K562 (cell line): Measurements from ENCODE around the gene NME7. TPM values are rescaled to one million over a fixed set of nuclear protein-coding genes. Genes with fewer than 3 reads are reported as not detected.

Source experiments
- ARNT ChIP-seq, 2 experiments: fragments of 450-650 bp; IDR thresholded peaks; 2 replicates each; pipeline ENCODE4 v1.6.1; 2016; ENCODE audit warnings: mild to moderate bottlenecking in 1 of 2
- EP400 ChIP-seq: fragments of 450-650 bp; IDR thresholded peaks from 2 replicates; pipeline ENCODE4 v1.6.1; 2017; ENCODE audit warnings: antibody characterized with exemption, mild to moderate bottlenecking, moderate library complexity
- FOXA1 ChIP-seq: fragments of 450-650 bp; IDR thresholded peaks from 2 replicates; pipeline ENCODE4 v1.6.1; 2016; ENCODE audit warnings: mild to moderate bottlenecking, borderline replicate concordance
- MTA1 ChIP-seq: fragments of 450-650 bp; IDR thresholded peaks from 2 replicates; pipeline ENCODE4 v1.6.1; 2017; ENCODE audit warnings: borderline replicate concordance
- NCOR1 ChIP-seq: fragments of 450-650 bp; IDR thresholded peaks from 2 replicates; pipeline ENCODE4 v1.6.1; 2016; ENCODE audit warnings: mild to moderate bottlenecking, moderate library complexity
- POLR2A ChIP-seq: fragments of 450-650 bp; conservative IDR thresholded peaks from 2 replicates; pipeline ENCODE4 v1.6.1; 2016
- TAF15 ChIP-seq: fragments of 200-400 bp; formaldehyde crosslinking; IDR thresholded peaks from 2 replicates; pipeline ENCODE4 v1.6.1; 2017; ENCODE audit warnings: mild to moderate bottlenecking, low read depth, low read length, moderate library complexity
- ZFP36 ChIP-seq: fragments of 150-350 bp; IDR thresholded peaks from 2 replicates; pipeline ENCODE4 v1.6.1; 2018; ENCODE audit warnings: low read length, low read depth; ENCODE audit not compliant: partially characterized antibody
- polyA plus RNA-seq, 8 experiments: library from polyadenylated mRNA; depleted of rRNA in 4 of 8; stranded (reverse) in 5 of 8; unstranded in 3 of 8; fragments of >200 nt; fragmentation: Nextera tagmentation in 2 of 8; fragmentation: Illumina TruSeq in 1 of 8; extraction: Ambion mirVana in 2 of 8; extraction: Trizol in 1 of 8; gene quantifications; 2 replicates each; pipeline versions ENCODE4 v1.2.1 to v1.2.3, GENCODE V29; 2011 to 2014; ENCODE audit warnings: inconsistent platforms in 1 of 8, missing spikeins in 1 of 8
- total RNA-seq, 7 experiments: library from RNA; depleted of rRNA in 6 of 7; stranded (reverse); fragments of >200 nt in 6 of 7; fragmentation: Illumina TruSeq in 2 of 7; extraction: Trizol in 2 of 7; gene quantifications; 2 replicates each; pipeline versions ENCODE4 v1.2.1 to v1.2.3, GENCODE V29; 2011 to 2021; ENCODE audit warnings: low replicate concordance in 1 of 7
- TF ChIP-seq, protein P1 (sequence below): sonication (generic); formaldehyde crosslinking; IDR thresholded peaks from 2 replicates; pipeline ENCODE4 v1.8.1; 2023; ENCODE audit warnings: missing genetic modification reagents, mild to moderate bottlenecking, borderline replicate concordance
- TF ChIP-seq, protein P2 (sequence below): fragments of 250-450 bp; sonication (Bioruptor Pico); IDR thresholded peaks from 2 replicates; pipeline ENCODE4 v1.9.0; 2021; ENCODE audit warnings: mild to moderate bottlenecking
- TF ChIP-seq, protein P3 (sequence below): sonication (generic); formaldehyde crosslinking; IDR thresholded peaks from 2 replicates; pipeline ENCODE4 v1.8.0; 2022; ENCODE audit warnings: missing genetic modification reagents, mild to moderate bottlenecking, borderline replicate concordance
- TF ChIP-seq, protein P4 (sequence below): sonication (generic); formaldehyde crosslinking; IDR thresholded peaks from 2 replicates; pipeline ENCODE4 v1.8.0; 2022; ENCODE audit warnings: mild to moderate bottlenecking, missing genetic modification reagents

The NME7 gene
- total and polyA plus RNA-seq, 9 of the 15 experiments (the other 6 are each of a cell fraction or from before 2014, with no cell fraction given): 7.9 to 43.2 (median 23.9) TPM

DNA sequence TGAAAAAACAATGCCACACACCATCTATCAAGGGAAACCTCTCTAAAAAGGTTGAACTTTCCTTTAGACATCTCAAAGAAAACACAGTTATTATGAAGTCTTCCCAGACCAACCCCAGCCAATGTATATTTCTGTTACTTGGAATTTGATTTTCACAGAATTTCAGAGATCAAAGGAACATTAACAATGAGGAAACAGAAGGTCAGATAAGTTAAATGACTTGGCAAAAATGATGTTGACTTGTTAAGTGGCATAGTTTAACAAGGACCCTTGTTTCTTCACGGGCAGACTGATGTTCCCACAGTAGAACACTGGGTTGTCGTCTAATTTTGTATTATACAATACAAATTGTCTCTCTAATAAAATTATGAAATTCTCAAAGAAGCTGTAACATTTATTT, 29.0 kb downstream of the NME7 start (continued):
- TF ChIP-seq, protein P1, sequence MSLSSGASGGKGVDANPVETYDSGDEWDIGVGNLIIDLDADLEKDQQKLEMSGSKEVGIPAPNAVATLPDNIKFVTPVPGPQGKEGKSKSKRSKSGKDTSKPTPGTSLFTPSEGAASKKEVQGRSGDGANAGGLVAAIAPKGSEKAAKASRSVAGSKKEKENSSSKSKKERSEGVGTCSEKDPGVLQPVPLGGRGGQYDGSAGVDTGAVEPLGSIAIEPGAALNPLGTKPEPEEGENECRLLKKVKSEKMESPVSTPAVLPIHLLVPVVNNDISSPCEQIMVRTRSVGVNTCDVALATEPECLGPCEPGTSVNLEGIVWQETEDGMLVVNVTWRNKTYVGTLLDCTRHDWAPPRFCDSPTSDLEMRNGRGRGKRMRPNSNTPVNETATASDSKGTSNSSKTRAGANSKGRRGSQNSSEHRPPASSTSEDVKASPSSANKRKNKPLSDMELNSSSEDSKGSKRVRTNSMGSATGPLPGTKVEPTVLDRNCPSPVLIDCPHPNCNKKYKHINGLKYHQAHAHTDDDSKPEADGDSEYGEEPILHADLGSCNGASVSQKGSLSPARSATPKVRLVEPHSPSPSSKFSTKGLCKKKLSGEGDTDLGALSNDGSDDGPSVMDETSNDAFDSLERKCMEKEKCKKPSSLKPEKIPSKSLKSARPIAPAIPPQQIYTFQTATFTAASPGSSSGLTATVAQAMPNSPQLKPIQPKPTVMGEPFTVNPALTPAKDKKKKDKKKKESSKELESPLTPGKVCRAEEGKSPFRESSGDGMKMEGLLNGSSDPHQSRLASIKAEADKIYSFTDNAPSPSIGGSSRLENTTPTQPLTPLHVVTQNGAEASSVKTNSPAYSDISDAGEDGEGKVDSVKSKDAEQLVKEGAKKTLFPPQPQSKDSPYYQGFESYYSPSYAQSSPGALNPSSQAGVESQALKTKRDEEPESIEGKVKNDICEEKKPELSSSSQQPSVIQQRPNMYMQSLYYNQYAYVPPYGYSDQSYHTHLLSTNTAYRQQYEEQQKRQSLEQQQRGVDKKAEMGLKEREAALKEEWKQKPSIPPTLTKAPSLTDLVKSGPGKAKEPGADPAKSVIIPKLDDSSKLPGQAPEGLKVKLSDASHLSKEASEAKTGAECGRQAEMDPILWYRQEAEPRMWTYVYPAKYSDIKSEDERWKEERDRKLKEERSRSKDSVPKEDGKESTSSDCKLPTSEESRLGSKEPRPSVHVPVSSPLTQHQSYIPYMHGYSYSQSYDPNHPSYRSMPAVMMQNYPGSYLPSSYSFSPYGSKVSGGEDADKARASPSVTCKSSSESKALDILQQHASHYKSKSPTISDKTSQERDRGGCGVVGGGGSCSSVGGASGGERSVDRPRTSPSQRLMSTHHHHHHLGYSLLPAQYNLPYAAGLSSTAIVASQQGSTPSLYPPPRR (CRISPR knock-in tag): no peak
- TF ChIP-seq TAF15 (no peak), POLR2A (no peak), EP400 (no peak), ZFP36 (no peak), MTA1 (no peak), FOXA1 (no peak), ARNT (IDR thresholded peaks at IDR 0.05) (0 out of 4 replicates have a peak, but pooled peaks of 1 of the 2 experiments have one; percentile 57), NCOR1 (peak; percentile 48)
- TF ChIP-seq, protein P2, sequence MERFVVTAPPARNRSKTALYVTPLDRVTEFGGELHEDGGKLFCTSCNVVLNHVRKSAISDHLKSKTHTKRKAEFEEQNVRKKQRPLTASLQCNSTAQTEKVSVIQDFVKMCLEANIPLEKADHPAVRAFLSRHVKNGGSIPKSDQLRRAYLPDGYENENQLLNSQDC (CRISPR knock-in tag): no peak
- TF ChIP-seq, protein P3, sequence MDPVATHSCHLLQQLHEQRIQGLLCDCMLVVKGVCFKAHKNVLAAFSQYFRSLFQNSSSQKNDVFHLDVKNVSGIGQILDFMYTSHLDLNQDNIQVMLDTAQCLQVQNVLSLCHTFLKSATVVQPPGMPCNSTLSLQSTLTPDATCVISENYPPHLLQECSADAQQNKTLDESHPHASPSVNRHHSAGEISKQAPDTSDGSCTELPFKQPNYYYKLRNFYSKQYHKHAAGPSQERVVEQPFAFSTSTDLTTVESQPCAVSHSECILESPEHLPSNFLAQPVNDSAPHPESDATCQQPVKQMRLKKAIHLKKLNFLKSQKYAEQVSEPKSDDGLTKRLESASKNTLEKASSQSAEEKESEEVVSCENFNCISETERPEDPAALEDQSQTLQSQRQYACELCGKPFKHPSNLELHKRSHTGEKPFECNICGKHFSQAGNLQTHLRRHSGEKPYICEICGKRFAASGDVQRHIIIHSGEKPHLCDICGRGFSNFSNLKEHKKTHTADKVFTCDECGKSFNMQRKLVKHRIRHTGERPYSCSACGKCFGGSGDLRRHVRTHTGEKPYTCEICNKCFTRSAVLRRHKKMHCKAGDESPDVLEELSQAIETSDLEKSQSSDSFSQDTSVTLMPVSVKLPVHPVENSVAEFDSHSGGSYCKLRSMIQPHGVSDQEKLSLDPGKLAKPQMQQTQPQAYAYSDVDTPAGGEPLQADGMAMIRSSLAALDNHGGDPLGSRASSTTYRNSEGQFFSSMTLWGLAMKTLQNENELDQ (CRISPR knock-in tag): no peak
- TF ChIP-seq, protein P4, sequence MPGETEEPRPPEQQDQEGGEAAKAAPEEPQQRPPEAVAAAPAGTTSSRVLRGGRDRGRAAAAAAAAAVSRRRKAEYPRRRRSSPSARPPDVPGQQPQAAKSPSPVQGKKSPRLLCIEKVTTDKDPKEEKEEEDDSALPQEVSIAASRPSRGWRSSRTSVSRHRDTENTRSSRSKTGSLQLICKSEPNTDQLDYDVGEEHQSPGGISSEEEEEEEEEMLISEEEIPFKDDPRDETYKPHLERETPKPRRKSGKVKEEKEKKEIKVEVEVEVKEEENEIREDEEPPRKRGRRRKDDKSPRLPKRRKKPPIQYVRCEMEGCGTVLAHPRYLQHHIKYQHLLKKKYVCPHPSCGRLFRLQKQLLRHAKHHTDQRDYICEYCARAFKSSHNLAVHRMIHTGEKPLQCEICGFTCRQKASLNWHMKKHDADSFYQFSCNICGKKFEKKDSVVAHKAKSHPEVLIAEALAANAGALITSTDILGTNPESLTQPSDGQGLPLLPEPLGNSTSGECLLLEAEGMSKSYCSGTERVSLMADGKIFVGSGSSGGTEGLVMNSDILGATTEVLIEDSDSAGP: no peak
